Measurements from ENCODE around the gene NUP210.

The NUP210 gene

DNA sequence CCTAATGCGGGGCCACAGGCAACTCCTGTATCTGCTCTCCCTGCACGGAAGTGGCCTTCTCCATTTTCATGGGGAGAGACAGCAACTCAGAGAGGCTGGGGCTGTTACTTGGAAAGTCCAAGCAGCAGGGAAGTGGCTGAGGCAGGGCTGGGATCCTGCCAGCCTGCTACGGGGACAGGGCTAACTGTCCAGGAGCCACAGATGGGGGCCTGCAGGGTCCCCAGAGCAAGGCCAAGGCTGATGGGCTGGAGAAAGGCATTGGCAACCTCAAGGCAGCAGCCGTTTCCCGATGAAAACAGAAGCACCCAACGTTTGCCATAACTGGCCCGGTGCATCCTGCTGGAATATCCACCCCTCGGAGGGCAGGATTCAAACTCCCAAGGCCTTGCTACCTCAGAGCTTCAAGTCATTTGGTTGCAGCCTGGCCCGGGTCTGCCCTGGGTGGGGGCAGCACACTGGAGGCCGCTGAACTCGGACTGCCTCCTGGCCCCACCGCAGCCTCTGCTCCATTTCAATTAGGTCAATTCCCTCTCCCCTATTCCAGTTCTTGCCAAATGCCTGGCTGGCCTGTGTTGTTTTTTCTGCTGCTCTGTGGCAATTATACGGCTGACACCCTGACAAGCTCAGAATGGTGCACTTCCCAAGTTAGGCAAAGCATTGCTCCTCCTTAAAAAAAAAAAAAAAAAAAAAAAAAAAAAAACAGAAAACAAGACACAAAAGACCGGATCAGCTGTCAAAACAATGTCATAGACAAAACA lies 143.5 kb downstream of the NUP210 start:
- TF ChIP-seq, protein P1, sequence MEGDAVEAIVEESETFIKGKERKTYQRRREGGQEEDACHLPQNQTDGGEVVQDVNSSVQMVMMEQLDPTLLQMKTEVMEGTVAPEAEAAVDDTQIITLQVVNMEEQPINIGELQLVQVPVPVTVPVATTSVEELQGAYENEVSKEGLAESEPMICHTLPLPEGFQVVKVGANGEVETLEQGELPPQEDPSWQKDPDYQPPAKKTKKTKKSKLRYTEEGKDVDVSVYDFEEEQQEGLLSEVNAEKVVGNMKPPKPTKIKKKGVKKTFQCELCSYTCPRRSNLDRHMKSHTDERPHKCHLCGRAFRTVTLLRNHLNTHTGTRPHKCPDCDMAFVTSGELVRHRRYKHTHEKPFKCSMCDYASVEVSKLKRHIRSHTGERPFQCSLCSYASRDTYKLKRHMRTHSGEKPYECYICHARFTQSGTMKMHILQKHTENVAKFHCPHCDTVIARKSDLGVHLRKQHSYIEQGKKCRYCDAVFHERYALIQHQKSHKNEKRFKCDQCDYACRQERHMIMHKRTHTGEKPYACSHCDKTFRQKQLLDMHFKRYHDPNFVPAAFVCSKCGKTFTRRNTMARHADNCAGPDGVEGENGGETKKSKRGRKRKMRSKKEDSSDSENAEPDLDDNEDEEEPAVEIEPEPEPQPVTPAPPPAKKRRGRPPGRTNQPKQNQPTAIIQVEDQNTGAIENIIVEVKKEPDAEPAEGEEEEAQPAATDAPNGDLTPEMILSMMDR (IDR thresholded peaks at IDR 0.05; ENCODE audit: low read depth, low read length, missing control alignments), result no peak
- no peak overlapping the region for H3K4me3 ChIP-seq (ENCODE audit: low read depth, low read length)
- no peak for DNase-seq (ENCODE audit: low read depth)
- in situ Hi-C loops (cut with HindIII; ENCODE audit: low sequenced_read_pairs), result no loop called here

GRCh38 chr3:13275376-13276005 lies 144.6 kb downstream of the NUP210 start:
- no peak for DNase-seq (ENCODE audit: low read depth)
- TF ChIP-seq, protein P1 (IDR thresholded peaks at IDR 0.05; ENCODE audit: low read depth, low read length, missing control alignments), result no peak
- in situ Hi-C loops (cut with HindIII; ENCODE audit: low sequenced_read_pairs), result no loop called here
- H3K4me3 ChIP-seq (ENCODE audit: low read depth, low read length), result no peak overlapping the region

DNA sequence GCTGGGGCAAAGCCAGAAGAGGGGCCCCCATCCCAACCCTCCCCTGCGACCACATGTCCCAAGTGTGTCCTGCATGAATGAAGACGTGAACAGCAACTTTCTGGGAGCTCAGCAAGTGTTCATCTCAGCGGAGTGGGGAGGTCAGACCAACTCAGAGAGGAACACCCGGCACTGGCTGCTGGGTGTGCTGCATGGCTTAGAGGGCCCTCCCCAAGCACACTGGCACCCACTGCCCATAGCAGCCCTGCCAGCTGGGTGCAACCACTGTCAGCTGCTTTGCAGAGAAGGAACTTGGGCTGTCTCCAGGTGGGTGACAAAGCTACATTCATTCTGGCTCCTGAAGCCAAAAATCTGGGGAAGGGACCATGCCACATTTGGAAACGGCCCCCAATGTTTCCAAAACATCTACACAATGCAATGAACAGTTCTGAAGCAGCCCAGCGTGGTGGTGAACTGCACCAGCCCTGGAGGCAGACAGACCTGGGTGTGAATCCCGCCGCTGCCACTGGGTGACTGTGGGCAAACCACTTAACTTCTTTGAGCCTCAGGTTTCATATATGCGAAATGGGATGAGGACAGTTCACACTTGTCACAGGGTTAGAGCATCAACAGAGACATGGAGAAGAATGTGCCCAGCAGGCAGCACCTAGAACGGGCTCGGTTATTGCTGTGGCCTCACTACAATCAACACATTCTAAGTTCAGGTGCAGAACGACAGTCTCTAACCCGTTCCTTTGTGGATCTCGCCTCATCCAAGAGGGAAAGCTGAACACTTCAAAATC lies 145.4 kb downstream of the NUP210 start:
- TF ChIP-seq, protein P1 (IDR thresholded peaks at IDR 0.05; ENCODE audit: low read depth, low read length, missing control alignments), result no peak
- in situ Hi-C loops (cut with HindIII; ENCODE audit: low sequenced_read_pairs), result no loop called here
- no peak for DNase-seq (ENCODE audit: low read depth)
- no peak overlapping the region for H3K4me3 ChIP-seq (ENCODE audit: low read depth, low read length)

- DNase-seq (ENCODE audit: low read depth), result no peak
- TF ChIP-seq, protein P1 (IDR thresholded peaks at IDR 0.05; ENCODE audit: low read depth, low read length, missing control alignments), result no peak
- in situ Hi-C loops (cut with HindIII; ENCODE audit: low sequenced_read_pairs), result no loop called here
- no peak overlapping the region for H3K4me3 ChIP-seq (ENCODE audit: low read depth, low read length)
These were observed 146.0 kb downstream of the NUP210 start for GRCh38 chr3:13274125-13274524.

- in situ Hi-C loops (cut with HindIII; ENCODE audit: low sequenced_read_pairs), result no loop called here
- TF ChIP-seq, protein P1 (IDR thresholded peaks at IDR 0.05; ENCODE audit: low read depth, low read length, missing control alignments), result no peak
- H3K4me3 ChIP-seq (ENCODE audit: low read depth, low read length), result no peak overlapping the region
- no peak for DNase-seq (ENCODE audit: low read depth)
These were observed 146.5 kb downstream of the NUP210 start for GRCh38 chr3:13273604-13274105.

- no peak for DNase-seq (ENCODE audit: low read depth)
- in situ Hi-C loops (cut with HindIII; ENCODE audit: low sequenced_read_pairs), result no loop called here
- H3K4me3 ChIP-seq (ENCODE audit: low read depth, low read length), result no peak overlapping the region
- TF ChIP-seq, protein P1 (IDR thresholded peaks at IDR 0.05; ENCODE audit: low read depth, low read length, missing control alignments), result no peak
These were observed 147.1 kb downstream of the NUP210 start for GRCh38 chr3:13272831-13273603.
